ENCODE data around the gene TMEM181. TPM values are rescaled to one million over a fixed set of nuclear protein-coding genes. Genes with fewer than 3 reads are reported as not detected.

TMEM181 gene
- total and polyA plus RNA-seq, 2 of the 13 experiments (the other 11 are each of a cell fraction or from before 2014, with no cell fraction given), result 59.1 to 108 TPM

DNA sequence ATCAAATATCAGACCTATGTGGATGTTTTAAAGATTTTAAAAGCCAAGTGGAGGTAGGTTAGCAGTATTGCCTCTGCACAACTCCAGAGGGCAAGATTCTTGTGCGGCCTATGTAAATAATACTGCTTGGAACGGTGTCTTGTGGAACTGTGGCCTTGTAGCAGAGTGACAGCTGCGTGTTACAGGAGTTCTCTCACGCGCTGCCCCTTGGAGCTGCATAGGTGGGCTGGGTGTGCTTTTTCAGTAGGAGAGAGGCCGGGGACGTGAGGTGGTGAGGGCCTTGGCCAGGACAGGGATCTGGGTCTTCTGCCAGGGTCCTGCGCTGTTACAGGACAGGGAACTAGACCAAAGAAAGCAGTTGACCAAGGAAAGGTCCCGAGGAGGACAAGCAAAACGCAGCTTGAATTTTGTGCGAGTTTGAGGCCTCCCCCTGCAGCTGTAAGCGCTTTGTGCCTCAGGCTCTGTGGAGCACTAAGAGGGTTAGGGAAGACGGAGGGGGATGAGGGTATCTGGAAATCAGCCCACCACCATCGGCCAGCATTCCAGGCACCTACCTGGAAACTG lies 1.5 kb downstream of the TMEM181 start (continued):
- TF ChIP-seq, protein P1, sequence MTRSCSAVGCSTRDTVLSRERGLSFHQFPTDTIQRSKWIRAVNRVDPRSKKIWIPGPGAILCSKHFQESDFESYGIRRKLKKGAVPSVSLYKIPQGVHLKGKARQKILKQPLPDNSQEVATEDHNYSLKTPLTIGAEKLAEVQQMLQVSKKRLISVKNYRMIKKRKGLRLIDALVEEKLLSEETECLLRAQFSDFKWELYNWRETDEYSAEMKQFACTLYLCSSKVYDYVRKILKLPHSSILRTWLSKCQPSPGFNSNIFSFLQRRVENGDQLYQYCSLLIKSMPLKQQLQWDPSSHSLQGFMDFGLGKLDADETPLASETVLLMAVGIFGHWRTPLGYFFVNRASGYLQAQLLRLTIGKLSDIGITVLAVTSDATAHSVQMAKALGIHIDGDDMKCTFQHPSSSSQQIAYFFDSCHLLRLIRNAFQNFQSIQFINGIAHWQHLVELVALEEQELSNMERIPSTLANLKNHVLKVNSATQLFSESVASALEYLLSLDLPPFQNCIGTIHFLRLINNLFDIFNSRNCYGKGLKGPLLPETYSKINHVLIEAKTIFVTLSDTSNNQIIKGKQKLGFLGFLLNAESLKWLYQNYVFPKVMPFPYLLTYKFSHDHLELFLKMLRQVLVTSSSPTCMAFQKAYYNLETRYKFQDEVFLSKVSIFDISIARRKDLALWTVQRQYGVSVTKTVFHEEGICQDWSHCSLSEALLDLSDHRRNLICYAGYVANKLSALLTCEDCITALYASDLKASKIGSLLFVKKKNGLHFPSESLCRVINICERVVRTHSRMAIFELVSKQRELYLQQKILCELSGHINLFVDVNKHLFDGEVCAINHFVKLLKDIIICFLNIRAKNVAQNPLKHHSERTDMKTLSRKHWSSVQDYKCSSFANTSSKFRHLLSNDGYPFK (CRISPR knock-in tag; IDR thresholded peaks at IDR 0.05; ENCODE audit: borderline replicate concordance), result peak; percentile 45; the same call in 1 of the 2 replicates
- TF ChIP-seq ZNF567 (CRISPR knock-in tag; IDR thresholded peaks at IDR 0.05; ENCODE audit: borderline replicate concordance) (no peak), RBM39 (IDR thresholded peaks at IDR 0.05; ENCODE audit: low read depth, low read length, poor library complexity, severe bottlenecking) (no peak), ZZZ3 (CRISPR knock-in tag; IDR thresholded peaks at IDR 0.05; ENCODE audit: borderline replicate concordance) (no peak), SIN3B (IDR thresholded peaks at IDR 0.05; ENCODE audit: low read length) (no peak), SMAD3 (CRISPR knock-in tag; IDR thresholded peaks at IDR 0.05) (no peak), ZNF614 (CRISPR knock-in tag; IDR thresholded peaks at IDR 0.05; ENCODE audit: borderline replicate concordance) (no peak), KMT2A (CRISPR knock-in tag; IDR thresholded peaks at IDR 0.05) (0 out of 2 replicates have a peak, but pooled peaks have one; percentile 2), ZFP62 (CRISPR knock-in tag; IDR thresholded peaks at IDR 0.05) (no peak), RFX3 (CRISPR knock-in tag; IDR thresholded peaks at IDR 0.05) (no peak), ZKSCAN8 (CRISPR knock-in tag; IDR thresholded peaks at IDR 0.05; ENCODE audit: borderline replicate concordance) (no peak), ZBTB38 (CRISPR knock-in tag; IDR thresholded peaks at IDR 0.05) (no peak; the same call in none of the 2 replicates), ZNF333 (CRISPR knock-in tag; IDR thresholded peaks at IDR 0.05; ENCODE audit: borderline replicate concordance) (no peak)
- TF ChIP-seq, protein P2, sequence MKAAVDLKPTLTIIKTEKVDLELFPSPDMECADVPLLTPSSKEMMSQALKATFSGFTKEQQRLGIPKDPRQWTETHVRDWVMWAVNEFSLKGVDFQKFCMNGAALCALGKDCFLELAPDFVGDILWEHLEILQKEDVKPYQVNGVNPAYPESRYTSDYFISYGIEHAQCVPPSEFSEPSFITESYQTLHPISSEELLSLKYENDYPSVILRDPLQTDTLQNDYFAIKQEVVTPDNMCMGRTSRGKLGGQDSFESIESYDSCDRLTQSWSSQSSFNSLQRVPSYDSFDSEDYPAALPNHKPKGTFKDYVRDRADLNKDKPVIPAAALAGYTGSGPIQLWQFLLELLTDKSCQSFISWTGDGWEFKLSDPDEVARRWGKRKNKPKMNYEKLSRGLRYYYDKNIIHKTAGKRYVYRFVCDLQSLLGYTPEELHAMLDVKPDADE (CRISPR knock-in tag; IDR thresholded peaks at IDR 0.05), result no peak
- TF ChIP-seq, protein P3, sequence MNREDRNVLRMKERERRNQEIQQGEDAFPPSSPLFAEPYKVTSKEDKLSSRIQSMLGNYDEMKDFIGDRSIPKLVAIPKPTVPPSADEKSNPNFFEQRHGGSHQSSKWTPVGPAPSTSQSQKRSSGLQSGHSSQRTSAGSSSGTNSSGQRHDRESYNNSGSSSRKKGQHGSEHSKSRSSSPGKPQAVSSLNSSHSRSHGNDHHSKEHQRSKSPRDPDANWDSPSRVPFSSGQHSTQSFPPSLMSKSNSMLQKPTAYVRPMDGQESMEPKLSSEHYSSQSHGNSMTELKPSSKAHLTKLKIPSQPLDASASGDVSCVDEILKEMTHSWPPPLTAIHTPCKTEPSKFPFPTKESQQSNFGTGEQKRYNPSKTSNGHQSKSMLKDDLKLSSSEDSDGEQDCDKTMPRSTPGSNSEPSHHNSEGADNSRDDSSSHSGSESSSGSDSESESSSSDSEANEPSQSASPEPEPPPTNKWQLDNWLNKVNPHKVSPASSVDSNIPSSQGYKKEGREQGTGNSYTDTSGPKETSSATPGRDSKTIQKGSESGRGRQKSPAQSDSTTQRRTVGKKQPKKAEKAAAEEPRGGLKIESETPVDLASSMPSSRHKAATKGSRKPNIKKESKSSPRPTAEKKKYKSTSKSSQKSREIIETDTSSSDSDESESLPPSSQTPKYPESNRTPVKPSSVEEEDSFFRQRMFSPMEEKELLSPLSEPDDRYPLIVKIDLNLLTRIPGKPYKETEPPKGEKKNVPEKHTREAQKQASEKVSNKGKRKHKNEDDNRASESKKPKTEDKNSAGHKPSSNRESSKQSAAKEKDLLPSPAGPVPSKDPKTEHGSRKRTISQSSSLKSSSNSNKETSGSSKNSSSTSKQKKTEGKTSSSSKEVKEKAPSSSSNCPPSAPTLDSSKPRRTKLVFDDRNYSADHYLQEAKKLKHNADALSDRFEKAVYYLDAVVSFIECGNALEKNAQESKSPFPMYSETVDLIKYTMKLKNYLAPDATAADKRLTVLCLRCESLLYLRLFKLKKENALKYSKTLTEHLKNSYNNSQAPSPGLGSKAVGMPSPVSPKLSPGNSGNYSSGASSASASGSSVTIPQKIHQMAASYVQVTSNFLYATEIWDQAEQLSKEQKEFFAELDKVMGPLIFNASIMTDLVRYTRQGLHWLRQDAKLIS (CRISPR knock-in tag; IDR thresholded peaks at IDR 0.05), result no peak; the same call in 1 of the 2 replicates
- TF ChIP-seq, protein P4, sequence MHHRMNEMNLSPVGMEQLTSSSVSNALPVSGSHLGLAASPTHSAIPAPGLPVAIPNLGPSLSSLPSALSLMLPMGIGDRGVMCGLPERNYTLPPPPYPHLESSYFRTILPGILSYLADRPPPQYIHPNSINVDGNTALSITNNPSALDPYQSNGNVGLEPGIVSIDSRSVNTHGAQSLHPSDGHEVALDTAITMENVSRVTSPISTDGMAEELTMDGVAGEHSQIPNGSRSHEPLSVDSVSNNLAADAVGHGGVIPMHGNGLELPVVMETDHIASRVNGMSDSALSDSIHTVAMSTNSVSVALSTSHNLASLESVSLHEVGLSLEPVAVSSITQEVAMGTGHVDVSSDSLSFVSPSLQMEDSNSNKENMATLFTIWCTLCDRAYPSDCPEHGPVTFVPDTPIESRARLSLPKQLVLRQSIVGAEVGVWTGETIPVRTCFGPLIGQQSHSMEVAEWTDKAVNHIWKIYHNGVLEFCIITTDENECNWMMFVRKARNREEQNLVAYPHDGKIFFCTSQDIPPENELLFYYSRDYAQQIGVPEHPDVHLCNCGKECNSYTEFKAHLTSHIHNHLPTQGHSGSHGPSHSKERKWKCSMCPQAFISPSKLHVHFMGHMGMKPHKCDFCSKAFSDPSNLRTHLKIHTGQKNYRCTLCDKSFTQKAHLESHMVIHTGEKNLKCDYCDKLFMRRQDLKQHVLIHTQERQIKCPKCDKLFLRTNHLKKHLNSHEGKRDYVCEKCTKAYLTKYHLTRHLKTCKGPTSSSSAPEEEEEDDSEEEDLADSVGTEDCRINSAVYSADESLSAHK (CRISPR knock-in tag; IDR thresholded peaks at IDR 0.05; ENCODE audit: borderline replicate concordance), result no peak
- TF ChIP-seq, protein P5, sequence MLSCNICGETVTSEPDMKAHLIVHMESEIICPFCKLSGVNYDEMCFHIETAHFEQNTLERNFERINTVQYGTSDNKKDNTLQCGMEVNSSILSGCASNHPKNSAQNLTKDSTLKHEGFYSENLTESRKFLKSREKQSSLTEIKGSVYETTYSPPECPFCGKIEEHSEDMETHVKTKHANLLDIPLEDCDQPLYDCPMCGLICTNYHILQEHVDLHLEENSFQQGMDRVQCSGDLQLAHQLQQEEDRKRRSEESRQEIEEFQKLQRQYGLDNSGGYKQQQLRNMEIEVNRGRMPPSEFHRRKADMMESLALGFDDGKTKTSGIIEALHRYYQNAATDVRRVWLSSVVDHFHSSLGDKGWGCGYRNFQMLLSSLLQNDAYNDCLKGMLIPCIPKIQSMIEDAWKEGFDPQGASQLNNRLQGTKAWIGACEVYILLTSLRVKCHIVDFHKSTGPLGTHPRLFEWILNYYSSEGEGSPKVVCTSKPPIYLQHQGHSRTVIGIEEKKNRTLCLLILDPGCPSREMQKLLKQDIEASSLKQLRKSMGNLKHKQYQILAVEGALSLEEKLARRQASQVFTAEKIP (CRISPR knock-in tag; IDR thresholded peaks at IDR 0.05; ENCODE audit: borderline replicate concordance), result no peak

Data from HepG2 (cell line).